Loucy (cell line): ENCODE results near the gene LSM14B.

Source experiments
- H2AFZ ChIP-seq: fragments of 200-600 bp; sonication (generic); 2 replicates; pipeline ENCODE4 v1.6.0; 2016; ENCODE audit warnings: antibody characterized with exemption, mild to moderate bottlenecking, low read length, moderate library complexity
- H3F3A ChIP-seq: fragments of 200-600 bp; 2 replicates; pipeline ENCODE4 v1.6.0; 2016; ENCODE audit warnings: antibody characterized with exemption, low read depth, mild to moderate bottlenecking
- H3K27me3 ChIP-seq: fragments of 200-600 bp; sonication (generic); 2 replicates; pipeline ENCODE4 v1.6.1; 2014; ENCODE audit warnings: low read length, mild to moderate bottlenecking; ENCODE audit not compliant: insufficient read depth, poor library complexity, severe bottlenecking
- H3K36me3 ChIP-seq: fragments of 200-600 bp; sonication (generic); 2 replicates; pipeline ENCODE4 v1.6.1; 2016; ENCODE audit warnings: low read length; ENCODE audit not compliant: insufficient read depth
- H3K4me1 ChIP-seq: fragments of 200-600 bp; sonication (generic); 2 replicates; pipeline ENCODE4 v1.5.1; 2014; ENCODE audit warnings: low read length, mild to moderate bottlenecking; ENCODE audit not compliant: insufficient read depth, poor library complexity, severe bottlenecking
- H3K4me2 ChIP-seq: fragments of 200-600 bp; sonication (generic); 2 replicates; pipeline ENCODE4 v1.6.0; 2014; ENCODE audit warnings: antibody characterized with exemption, low read length, low read depth, mild to moderate bottlenecking; ENCODE audit not compliant: poor library complexity, severe bottlenecking
- H3K4me3 ChIP-seq: fragments of 200-600 bp; sonication (generic); 2 replicates; pipeline ENCODE4 v1.5.1; 2014; ENCODE audit warnings: low read length, mild to moderate bottlenecking, mixed read lengths; ENCODE audit not compliant: poor library complexity, severe bottlenecking
- H3K79me2 ChIP-seq: fragments of 200-600 bp; sonication (generic); 2 replicates; pipeline ENCODE4 v1.6.1; 2014; ENCODE audit warnings: low read length; ENCODE audit not compliant: insufficient read depth
- H3K9ac ChIP-seq: fragments of 200-600 bp; sonication (generic); 2 replicates; pipeline ENCODE4 v1.6.0; 2014; ENCODE audit warnings: mild to moderate bottlenecking, low read depth, low read length, moderate library complexity; ENCODE audit not compliant: poor library complexity, severe bottlenecking
- H3K9me2 ChIP-seq: fragments of 200-600 bp; sonication (generic); replicated peaks from 2 replicates; pipeline ENCODE4 v1.6.1; 2016; ENCODE audit warnings: low read depth, low read length, mixed read lengths
- H3K9me3 ChIP-seq: fragments of 200-600 bp; sonication (generic); 2 replicates; pipeline ENCODE4 v1.6.1; 2014; ENCODE audit warnings: mild to moderate bottlenecking, antibody characterized with exemption, low read length, low read depth; ENCODE audit not compliant: insufficient read depth
- H4K20me1 ChIP-seq: fragments of 200-600 bp; sonication (generic); 2 replicates; pipeline ENCODE4 v1.6.0; 2014; ENCODE audit warnings: antibody characterized with exemption, low read length, mild to moderate bottlenecking; ENCODE audit not compliant: insufficient read depth, poor library complexity, severe bottlenecking
- EZH2phosphoT487 ChIP-seq: fragments of 200-600 bp; IDR thresholded peaks from 2 replicates; pipeline ENCODE4 v1.6.1; 2018; ENCODE audit warnings: antibody characterized with exemption, mild to moderate bottlenecking, moderate library complexity, borderline replicate concordance
- TF ChIP-seq, protein P1 (sequence below): fragments of 200-600 bp; sonication (generic); conservative IDR thresholded peaks from 2 replicates; pipeline ENCODE4 v1.5.1; 2014; ENCODE audit warnings: mild to moderate bottlenecking, antibody characterized with exemption, low read length

LSM14B gene

DNA sequence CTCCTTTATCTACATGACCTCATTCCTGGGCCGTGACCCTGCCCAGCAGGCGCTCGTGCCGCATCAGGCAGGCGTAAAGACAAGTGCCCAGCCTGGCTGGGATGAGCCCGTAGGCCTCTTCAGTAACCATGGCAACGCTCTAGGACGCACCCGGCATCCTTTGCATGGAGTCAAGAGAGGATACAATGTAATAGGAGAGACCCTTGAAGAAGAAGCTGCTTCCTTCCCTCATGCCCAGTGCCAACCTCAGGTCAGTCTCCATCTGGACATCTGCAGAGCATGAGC is 5.0 kb upstream of the LSM14B start:
- H3K9me3 ChIP-seq = no peaks in the 10 kb centered on the region; the same call in 1 of the 2 replicates
- no peak for TF ChIP-seq EZH2phosphoT487
- TF ChIP-seq, protein P1, sequence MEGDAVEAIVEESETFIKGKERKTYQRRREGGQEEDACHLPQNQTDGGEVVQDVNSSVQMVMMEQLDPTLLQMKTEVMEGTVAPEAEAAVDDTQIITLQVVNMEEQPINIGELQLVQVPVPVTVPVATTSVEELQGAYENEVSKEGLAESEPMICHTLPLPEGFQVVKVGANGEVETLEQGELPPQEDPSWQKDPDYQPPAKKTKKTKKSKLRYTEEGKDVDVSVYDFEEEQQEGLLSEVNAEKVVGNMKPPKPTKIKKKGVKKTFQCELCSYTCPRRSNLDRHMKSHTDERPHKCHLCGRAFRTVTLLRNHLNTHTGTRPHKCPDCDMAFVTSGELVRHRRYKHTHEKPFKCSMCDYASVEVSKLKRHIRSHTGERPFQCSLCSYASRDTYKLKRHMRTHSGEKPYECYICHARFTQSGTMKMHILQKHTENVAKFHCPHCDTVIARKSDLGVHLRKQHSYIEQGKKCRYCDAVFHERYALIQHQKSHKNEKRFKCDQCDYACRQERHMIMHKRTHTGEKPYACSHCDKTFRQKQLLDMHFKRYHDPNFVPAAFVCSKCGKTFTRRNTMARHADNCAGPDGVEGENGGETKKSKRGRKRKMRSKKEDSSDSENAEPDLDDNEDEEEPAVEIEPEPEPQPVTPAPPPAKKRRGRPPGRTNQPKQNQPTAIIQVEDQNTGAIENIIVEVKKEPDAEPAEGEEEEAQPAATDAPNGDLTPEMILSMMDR = no peak
- no peaks in the 10 kb centered on the region for H3K9me2 ChIP-seq
- H2AFZ ChIP-seq = no peak overlapping the region
- H3K4me2 ChIP-seq = peak overlapping the region; percentile 71
- peak overlapping the region; percentile 23 for H3K9ac ChIP-seq
- peaks cover 41% of the 10 kb centered on the region for H3K4me1 ChIP-seq
- peak overlapping the region; percentile 61 for H3K4me3 ChIP-seq
- H3K36me3 ChIP-seq = no peaks in the 10 kb centered on the region
- peaks cover 10% of the 10 kb centered on the region; the same call in 1 of the 2 replicates for H3K79me2 ChIP-seq
- no peaks in the 10 kb centered on the region for H3K27me3 ChIP-seq
- no peaks in the 10 kb centered on the region for H4K20me1 ChIP-seq
- H3F3A ChIP-seq = peaks cover 2% of the 10 kb centered on the region; the same call in 1 of the 2 replicates

DNA sequence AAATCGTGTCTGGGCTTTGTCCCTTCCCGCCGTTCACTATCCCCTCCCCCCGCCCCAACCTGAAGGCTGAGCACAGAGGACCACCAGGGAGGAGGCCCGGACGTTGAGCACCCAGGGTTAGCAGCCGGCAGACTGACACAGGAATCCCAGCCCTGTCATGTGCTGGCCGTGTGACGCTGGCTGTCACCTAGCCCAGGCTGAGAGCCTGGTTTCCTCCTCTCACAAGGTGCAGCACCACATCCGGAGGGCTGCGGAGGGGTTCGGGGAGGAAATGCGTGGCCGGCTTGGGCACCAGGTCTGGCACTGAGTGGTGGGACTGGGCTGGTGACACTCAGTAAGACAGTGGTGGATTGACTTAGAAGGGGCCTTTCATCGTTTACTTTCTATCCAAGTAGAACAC is 4.6 kb upstream of the LSM14B start:
- H2AFZ ChIP-seq = no peak overlapping the region

DNA sequence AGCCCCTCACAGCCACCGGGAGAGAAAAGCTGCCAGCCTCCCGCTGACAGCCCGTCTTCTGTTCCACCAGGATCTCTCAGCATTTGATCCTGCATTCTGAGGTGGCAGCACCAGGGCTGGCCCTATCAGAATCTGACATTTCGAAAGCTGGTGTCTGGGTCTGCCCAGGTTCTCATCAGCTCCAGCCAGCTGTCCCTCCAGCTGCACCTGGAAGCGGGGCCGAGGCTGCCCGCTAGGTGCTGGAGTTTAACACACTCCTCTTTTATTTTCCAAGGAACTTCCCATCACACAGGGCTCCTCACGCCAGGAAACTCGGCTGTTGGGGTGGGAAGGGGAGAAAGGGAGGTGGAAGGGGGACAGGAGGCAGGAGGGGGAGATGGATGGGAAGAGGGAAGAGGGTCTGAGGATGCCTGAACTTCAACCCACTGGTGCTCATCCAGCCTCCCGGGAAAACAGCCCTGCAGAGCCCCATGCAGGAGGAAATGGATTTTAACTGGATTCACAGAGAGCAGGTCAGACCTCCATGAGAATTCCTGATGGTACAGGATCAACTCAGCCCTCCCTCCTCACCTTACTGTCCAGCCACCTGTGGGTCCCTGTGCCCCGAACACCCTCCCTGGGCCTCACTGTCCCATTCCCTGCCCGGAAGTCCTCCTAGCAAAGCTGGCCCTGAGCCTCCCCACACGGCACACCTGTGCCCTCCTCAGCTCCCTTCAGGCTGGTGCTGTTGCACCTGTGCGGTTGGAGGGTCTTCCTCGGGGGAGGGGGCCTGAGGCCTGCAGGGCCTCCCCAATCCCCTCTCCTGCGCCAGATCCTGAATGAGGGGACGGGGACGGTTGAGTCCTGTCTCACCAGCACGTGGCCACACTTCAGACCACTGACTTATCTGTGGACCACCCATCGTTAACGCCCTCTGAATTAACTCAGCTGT is 3.9 kb upstream of the LSM14B start:
- Histone ChIP-seq H2AFZ (no peak overlapping the region), H3K9me2 (no peaks in the 10 kb centered on the region), H3K4me3 (peak overlapping the region; percentile 61), H4K20me1 (peaks cover 6% of the 10 kb centered on the region), H3K79me2 (peaks cover 18% of the 10 kb centered on the region), H3K9me3 (no peaks in the 10 kb centered on the region), H3K4me1 (peaks cover 44% of the 10 kb centered on the region), H3K27me3 (no peaks in the 10 kb centered on the region), H3K36me3 (no peaks in the 10 kb centered on the region), H3F3A (peaks cover 2% of the 10 kb centered on the region; the same call in 1 of the 2 replicates), H3K9ac (peak overlapping the region; percentile 69), H3K4me2 (peak overlapping the region; percentile 71)
- TF ChIP-seq, protein P1 = no peak
- TF ChIP-seq EZH2phosphoT487 = no peak

More for the DNA sequence above, 4.6 kb upstream of the LSM14B start:
- peak overlapping the region; percentile 71 for H3K4me2 ChIP-seq
- peaks cover 11% of the 10 kb centered on the region; the same call in 1 of the 2 replicates for H3K79me2 ChIP-seq
- H4K20me1 ChIP-seq = no peaks in the 10 kb centered on the region
- H3K27me3 ChIP-seq = no peaks in the 10 kb centered on the region
- no peaks in the 10 kb centered on the region for H3K9me3 ChIP-seq
- H3K4me1 ChIP-seq = peaks cover 41% of the 10 kb centered on the region
- no peaks in the 10 kb centered on the region for H3K36me3 ChIP-seq
- peak overlapping the region; percentile 61 for H3K4me3 ChIP-seq
- H3K9ac ChIP-seq = peak overlapping the region; percentile 69
- H3K9me2 ChIP-seq = no peaks in the 10 kb centered on the region
- H3F3A ChIP-seq = peaks cover 2% of the 10 kb centered on the region; the same call in 1 of the 2 replicates
- TF ChIP-seq, protein P1 = no peak
